Bronchial epithelial cell (primary cell): ENCODE results near the gene FGF2. TPM values are rescaled to one million over a fixed set of nuclear protein-coding genes. Genes with fewer than 3 reads are reported as not detected.

Experiments
- DNase-seq: peaks from one replicate; pipeline ENCODE4 v3.0.0-alpha.2; 2010; ENCODE audit warnings: low read depth
- FAIRE-seq: peaks from 2 replicates; lab custom pipeline; 2011; peaks lifted over from hg19 to GRCh38; lab: Jason Lieb, UNC
- H3K27me3 ChIP-seq: 2 replicates; pipeline ENCODE4 v1.5.1; 2011; ENCODE audit warnings: low read length; ENCODE audit not compliant: control insufficient read depth, insufficient read depth
- H3K36me3 ChIP-seq: 2 replicates; pipeline ENCODE4 v1.5.1; 2011; ENCODE audit warnings: low read length; ENCODE audit not compliant: control insufficient read depth, insufficient read depth
- H3K4me3 ChIP-seq: 2 replicates; pipeline ENCODE4 v1.5.1; 2011; ENCODE audit warnings: mild to moderate bottlenecking, low read depth, low read length, control low read depth
- total RNA-seq: library from RNA; depleted of rRNA; stranded (reverse); fragments of >200 nt; gene quantifications from 2 replicates; pipeline ENCODE4 v1.2.1, GENCODE V29; 2014
- TF ChIP-seq, protein P1 (sequence below): IDR thresholded peaks from 2 replicates; pipeline ENCODE4 v1.5.1; 2011; ENCODE audit warnings: mild to moderate bottlenecking, moderate library complexity, low read length, control low read depth, inconsistent platforms; ENCODE audit not compliant: insufficient read depth, severe bottlenecking

FGF2 gene
- total RNA-seq, 1 donor from 2014 or later = 9.2 TPM

- DNase-seq (no peak), FAIRE-seq (no peak)
- Histone ChIP-seq H3K4me3 (no peak overlapping the region), H3K27me3 (no peaks in the 10 kb centered on the region), H3K36me3 (no peaks in the 10 kb centered on the region)
- TF ChIP-seq, protein P1, sequence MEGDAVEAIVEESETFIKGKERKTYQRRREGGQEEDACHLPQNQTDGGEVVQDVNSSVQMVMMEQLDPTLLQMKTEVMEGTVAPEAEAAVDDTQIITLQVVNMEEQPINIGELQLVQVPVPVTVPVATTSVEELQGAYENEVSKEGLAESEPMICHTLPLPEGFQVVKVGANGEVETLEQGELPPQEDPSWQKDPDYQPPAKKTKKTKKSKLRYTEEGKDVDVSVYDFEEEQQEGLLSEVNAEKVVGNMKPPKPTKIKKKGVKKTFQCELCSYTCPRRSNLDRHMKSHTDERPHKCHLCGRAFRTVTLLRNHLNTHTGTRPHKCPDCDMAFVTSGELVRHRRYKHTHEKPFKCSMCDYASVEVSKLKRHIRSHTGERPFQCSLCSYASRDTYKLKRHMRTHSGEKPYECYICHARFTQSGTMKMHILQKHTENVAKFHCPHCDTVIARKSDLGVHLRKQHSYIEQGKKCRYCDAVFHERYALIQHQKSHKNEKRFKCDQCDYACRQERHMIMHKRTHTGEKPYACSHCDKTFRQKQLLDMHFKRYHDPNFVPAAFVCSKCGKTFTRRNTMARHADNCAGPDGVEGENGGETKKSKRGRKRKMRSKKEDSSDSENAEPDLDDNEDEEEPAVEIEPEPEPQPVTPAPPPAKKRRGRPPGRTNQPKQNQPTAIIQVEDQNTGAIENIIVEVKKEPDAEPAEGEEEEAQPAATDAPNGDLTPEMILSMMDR = no peak
Measured at GRCh38 chr4:122895336-122895995, 68.8 kb downstream of the FGF2 start.

- Histone ChIP-seq H3K36me3 (no peaks in the 10 kb centered on the region), H3K27me3 (no peaks in the 10 kb centered on the region), H3K4me3 (no peak overlapping the region)
- DNase-seq (no peak), FAIRE-seq (no peak)
- TF ChIP-seq, protein P1 = no peak
Measured at GRCh38 chr4:122896270-122896669, 69.6 kb downstream of the FGF2 start.

DNA sequence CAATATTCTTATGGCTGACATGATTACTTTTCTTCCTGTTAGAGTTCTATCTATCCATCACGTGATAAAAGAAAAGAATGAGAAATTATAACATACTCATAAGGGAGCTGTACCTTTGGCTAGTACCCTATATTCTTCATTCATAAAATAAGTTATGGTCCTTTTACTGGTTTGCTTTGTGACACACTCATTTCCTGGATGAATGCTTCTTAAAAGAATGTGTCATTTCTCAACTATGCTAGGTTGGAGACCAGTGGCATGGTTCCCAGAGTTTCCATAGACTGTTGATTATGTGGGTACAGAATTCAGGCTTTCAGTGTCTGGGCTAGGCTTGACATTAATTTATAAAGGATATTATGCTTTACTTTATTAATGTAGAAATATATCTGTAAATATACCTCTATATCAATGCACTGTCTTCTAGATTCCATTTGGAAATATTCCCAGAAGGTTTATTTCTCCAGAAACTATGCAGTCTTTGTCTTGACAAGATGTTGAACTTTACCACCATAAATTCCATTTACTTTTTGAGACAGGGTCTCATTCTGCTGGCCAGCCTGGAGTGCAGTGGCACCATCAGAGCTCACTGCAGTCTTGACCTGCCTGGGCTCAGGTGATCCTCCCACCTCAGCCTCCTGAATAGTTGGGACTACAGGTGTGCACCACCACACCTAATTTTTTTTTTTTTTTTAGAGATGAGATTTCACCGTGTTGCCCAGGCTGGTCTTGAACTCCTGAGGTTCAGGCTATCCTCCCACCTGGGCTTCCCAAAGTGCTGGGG lies 71.9 kb downstream of the FGF2 start:
- peak; percentile 92 for DNase-seq
- FAIRE-seq = no peak
- H3K4me3 ChIP-seq = no peak overlapping the region

DNA sequence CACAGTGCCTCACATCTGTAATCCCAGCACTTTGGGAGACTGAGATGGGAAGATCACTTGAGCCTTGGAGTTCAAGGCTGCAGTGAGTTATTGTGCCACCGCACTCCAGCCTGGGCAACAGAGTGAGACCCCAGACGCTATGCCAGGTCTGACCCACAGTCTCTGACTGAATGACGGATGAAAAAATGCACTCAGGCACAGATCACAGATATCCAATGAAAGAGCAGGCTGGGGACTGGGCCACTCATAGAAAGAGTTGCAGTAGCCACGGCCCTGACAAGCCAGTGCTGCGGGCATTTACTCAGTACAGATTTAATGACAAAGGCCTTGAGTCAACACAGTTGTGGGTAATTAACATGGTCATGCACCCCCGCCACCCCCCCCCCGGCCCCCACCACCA lies 73.1 kb downstream of the FGF2 start:
- Histone ChIP-seq H3K27me3 (no peaks in the 10 kb centered on the region), H3K36me3 (no peaks in the 10 kb centered on the region), H3K4me3 (no peak overlapping the region)
- TF ChIP-seq, protein P1 = no peak
- DNase-seq (no peak), FAIRE-seq (no peak)

More for the DNA sequence above, 71.9 kb downstream of the FGF2 start:
- no peaks in the 10 kb centered on the region for H3K36me3 ChIP-seq
- H3K27me3 ChIP-seq = no peaks in the 10 kb centered on the region
- TF ChIP-seq, protein P1 = no peak

GRCh38 chr4:122900314-122900713 lies 73.7 kb downstream of the FGF2 start:
- no peaks in the 10 kb centered on the region for H3K27me3 ChIP-seq
- TF ChIP-seq, protein P1 = no peak
- no peak overlapping the region for H3K4me3 ChIP-seq
- DNase-seq = no peak
- H3K36me3 ChIP-seq = no peaks in the 10 kb centered on the region
- FAIRE-seq = no peak
